DMS114 treated with DMSO at 0.1 percent for 48 hours (cell line): ENCODE data around the gene MARCHF5.
"Not testable (repeated sequence)": the region's sequence is repeated elsewhere in the genome, so short reads cannot be mapped to it uniquely, and the experiment has no call there.

ENCODE experiments used
- DNase-seq: peaks from one replicate; lab custom pipeline; 2025; ENCODE audit not compliant: unreplicated experiment; lab: John Stamatoyannopoulos, UW

MARCHF5 gene

DNA sequence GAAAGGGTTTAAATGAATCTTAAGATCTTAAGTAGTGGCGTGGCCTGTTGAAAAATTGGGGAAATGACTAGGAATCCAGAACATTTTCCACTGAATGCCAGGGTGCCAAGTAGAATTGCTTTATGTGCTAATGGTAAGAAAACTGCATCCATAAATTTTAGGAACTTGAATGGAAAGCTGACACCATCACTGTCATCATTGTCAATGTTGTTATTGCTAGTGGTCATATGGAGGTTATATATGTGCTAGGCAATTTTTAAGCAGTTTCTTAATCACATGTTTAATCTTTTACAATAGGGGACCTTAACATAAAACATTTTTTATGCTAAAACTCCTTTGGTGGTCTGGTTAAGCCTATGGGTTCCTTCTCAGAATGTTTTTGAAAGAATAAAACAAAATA is 13.1 kb downstream of the MARCHF5 start:
- DNase-seq: no peak

DNA sequence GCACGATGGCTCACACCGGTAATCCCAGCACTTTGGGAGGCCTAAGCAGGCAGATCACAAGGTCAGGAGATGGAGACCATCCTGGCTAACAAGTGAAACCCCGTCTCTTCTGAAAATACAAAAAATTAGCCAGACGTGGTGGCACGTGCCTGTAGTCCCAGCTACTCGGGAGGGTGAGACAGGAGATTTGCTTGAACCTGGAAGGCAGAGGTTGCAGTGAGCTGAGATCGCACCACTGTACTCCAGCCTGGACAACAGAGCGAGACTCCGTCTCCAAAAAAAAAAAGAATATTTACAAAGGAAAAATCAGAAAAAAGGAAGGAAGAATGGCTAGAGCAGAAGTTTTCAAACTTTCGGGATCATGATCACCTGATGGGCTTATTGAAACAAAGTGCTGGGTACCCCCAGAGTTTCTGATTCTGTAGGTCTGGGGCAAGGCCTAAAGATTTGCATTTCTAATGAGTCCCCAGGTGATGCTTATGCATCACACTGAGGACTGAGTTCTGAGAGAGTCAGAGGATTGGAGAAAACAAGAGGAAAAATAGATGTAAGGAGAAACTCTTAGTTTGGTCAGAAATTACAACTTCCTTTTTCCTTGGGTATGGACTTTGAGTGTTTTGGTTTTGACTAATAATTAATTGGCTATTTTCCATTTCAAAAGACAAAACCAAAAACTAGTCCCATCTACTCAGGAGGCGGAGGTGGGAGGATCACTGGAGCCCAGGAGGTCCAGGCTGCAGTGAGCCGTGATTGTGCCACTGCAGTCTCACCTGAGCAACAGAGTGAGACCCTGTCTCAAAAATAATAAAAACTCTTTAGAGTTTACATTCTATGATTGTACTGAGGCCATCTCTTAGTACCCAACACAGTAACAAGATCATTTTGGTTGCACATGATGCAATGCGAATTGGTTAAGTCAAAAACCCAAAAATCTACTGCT is 14.4 kb downstream of the MARCHF5 start:
- no peak for DNase-seq

DNA sequence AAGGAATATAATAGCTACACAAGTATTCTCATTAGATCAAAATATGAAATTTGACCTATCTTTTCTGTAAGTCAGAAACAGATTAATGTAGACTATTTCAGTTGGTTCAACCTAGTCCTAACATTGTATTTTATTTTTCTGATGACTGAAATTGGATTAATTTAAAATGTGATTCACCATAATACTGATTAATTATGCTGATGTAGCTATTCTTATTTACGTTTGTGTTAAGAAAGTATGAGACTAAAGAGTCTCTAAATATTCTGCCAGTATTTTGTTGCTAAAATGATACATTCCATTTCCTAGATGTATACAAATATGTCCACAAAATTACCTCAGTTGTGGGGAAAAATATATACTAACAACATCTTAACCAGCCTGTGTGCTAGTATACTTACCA is 18.3 kb downstream of the MARCHF5 start:
- no peak for DNase-seq

DNA sequence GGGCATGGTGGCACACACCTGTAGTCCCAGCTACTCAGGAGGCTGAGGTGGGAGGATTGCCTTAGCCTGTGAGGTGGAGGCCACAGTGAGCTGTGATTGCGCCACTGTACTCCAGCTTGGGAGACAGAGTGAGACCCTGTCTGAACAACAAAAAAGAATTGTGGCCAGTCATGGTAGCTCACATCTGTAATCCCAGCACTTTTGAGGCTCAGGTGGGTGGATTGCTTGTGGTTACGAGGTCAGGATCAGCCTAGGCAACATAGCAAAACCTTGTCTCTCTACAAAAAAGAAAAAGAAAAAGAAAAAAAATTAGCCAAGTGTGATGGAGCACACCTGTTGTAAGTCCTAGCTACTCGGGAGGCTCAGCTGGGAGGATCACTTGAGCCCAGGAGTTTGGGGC is 22.8 kb downstream of the MARCHF5 start:
- DNase-seq: no peak

DNA sequence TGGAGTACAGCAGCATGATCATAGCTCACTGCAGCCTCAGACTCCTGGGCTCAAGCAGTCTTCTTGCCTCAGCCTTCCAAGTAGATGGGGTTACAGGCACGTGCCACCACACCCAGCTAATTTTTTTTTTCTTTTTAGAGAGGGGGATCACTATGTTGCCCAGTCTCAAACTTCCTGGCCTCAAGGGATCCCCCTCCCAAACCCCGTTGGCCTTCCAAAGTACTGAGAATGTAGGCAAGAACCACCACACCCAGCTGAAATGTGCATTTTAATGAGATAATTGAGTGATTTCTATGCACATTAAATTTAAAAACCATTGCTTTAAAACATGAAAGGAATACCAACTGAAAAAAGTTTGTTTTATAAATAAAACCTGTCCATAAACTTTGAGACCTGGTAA is 25.6 kb downstream of the MARCHF5 start:
- DNase-seq: no peak

DNA sequence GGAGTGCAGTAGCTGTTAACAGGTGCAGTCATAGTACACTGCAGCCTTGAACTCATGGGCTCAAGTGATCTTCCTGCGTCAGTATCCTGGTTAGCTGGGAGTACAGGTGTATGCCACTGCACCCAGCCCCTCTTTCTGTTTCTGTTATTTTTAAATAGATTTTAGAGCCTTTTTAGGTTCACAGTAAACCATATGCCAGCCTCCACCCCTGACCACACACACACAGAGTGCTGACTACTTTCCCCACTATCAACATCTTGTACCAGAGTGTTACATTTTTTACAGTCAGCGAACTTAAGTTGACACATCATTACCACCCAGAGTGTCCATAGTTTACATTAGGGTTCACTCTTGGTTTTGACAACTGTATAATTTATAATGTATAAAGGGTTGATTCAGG is 32.1 kb downstream of the MARCHF5 start:
- DNase-seq: no peak

DNA sequence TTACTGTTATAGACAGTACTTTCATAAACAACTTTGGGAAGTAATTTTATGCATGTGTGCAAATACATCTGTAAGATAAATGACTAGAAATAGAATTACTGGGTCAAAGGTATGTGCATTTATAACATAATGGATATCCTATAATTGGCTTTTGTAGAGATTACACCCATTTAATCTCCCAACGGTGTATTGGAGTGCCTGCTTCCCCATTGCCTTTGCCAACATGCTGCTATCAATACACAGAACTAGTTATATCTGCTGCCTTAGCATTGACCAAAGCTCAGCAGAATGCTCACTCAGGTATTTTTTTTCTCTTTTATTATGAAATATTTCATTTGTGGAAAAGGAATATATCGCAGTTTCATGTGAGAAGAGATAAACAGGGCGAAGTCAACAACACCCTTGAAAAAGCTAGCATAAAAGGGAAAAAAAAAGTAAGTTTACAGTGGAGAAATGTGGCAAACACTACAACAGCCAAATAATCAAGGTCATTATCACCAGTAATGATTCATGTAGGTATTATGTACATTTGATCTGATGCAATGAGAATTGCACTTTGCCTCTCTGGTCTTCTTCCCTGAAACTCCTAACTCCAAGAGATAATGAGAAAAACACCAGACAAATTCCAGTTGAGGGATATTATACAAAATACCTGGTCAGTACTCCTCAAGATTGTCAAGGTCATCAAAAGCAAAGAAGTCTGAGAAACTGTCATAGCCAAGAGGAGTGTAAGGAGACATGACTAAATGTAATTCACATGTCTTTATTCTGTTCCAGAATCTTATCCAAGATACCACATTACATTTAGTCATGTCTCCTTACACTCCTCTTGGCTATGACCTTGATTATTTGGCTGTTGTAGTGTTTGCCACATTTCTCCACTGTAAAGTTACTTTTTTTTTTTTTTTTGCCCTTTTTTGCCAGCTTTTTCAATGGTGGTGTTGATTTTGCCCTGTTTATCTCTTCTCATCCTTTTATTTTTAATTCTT is 36.8 kb downstream of the MARCHF5 start:
- no peak for DNase-seq

DNA sequence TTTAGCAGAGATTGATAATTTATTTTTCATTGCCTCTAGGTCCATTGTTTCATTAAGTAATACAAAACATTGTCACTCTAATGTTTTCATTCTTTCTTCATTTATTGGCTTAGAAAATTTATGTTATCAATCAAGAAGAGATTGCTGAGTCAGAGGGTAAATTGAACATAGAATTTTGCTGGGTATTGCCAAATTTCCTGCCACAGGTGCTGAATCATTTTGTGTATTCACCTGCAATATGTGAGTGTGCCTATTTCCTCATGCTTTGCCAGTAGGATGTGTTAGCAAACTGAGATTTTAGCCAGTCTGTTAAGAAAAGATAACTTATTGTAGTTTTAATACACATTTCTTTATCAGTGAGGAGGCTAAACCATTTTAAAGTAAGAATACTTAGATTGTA is 38.0 kb downstream of the MARCHF5 start:
- DNase-seq: no peak

DNA sequence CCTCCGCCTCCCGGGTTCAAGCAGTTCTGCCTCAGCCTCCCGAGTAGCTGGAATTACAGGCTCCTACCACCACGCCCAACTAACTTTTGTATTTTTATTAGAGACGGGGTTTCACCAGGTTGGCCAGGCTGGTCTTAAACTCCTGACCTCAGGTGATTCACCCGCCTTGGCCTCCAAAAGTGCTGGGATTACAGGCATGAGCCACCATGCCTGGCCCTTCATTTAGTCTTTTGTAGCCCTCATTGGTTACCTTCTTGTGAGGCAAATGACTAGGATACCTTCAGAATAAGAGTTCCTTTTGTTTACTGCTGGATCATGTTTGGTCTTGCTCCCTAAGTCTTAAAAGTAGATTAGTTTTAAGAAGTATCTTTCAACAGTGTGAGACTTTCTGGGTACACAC is 39.0 kb downstream of the MARCHF5 start:
- DNase-seq: not testable (repeated sequence)

DNA sequence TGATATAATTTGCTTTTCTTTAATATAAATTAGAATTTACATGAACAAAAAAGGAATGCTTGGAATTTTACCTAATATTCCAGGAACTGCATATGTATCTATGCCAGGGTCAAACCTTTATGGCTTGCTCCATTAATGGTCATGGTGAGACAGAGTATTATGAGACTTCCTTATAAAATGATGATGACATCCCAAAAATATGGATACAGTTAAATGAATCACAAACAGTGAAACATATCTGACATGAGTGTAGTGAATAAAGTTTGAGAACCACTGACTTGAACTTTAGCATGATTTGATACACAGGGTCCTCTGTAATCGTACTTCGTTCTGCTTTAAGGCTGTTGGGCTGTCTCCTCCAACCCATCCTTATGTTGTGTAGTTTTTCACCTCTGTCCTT is 51.8 kb downstream of the MARCHF5 start:
- DNase-seq: no peak

DNA sequence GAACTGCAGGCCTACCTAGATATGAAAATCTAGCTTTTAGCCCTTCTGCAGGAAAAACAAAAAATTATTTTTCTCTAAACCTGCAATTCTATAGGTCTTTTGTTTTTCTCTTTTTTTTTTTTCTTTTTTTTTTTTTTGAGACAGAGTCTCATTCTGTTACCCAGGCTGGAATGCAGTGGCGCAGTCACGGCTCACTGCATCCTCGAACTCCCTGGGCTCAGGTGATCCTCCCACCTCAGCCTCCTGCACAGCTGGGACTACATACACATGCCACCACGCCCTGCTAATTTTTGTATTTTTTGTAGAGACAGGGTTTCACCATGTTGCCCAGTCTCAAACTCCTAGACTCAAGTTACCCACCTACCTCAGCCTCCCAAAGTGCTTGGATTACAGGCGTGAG is 54.6 kb downstream of the MARCHF5 start:
- not testable (repeated sequence) for DNase-seq

DNA sequence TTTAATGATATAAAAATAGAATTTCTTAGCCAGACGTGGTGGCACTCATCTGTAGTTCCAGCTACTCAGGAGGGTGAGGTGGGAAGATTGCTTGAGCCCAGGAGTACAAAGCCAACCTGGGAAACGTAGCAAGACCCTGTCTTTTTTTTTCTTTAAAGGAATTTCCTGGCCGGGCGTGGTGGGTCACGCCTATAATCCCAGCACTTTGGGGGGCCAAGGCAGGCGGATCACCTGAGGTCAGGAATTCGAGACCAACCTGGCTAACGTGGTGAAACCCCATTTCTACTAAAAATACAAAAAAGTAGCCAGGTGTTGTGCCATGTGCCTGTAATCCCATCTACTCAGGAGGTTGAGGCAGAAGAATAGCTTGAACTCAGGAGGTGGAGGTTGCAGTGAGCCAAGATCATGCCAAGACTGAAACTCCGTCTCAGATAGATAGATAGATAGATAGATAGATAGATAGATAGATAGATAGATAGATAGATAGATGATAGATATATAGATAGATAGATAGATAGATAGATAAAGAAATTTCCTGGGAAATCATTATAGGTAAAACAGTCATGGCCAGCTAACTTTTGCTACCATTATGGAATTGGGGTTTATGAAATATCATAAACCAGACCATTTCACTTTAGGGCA is 56.2 kb downstream of the MARCHF5 start:
- not testable (repeated sequence) for DNase-seq

DNA sequence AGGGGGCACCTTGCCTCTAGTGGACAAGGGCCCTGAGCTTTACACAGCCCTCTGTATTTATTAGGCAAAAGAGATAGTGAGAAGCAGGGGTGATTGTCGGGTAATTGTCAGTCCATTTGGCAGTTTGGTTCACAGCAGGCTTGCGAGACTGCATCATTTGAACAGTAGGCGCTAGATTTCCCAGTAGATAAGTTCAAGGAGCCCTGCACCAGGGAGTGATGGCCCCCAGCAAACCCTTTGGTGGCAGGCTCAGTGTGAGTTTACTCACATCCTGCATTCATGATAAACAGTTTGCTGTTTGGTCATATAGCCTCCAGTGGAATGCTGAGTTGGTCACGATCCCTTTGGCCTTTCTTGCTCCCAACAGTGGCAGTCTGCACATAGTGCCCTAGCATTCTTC is 59.4 kb downstream of the MARCHF5 start:
- no peak for DNase-seq

DNA sequence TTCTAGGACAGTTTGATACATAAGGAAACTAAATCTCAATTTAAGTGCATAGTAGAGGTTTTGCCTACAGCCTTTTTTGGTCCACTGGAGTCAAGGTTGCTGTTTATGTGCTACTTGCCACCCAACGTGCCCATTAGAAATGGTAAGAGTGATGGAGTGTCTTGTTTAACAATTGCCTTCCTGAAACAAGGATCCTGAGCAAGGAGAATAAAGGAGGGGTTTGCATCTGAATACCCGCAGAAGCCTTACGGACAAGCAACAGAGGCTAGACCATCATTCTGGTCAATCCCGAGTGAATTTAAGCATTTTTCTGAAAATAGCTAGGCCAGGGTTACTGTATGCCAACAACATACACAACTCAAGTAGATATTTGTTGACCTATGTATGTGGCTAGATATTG is 63.6 kb downstream of the MARCHF5 start:
- DNase-seq: no peak

DNA sequence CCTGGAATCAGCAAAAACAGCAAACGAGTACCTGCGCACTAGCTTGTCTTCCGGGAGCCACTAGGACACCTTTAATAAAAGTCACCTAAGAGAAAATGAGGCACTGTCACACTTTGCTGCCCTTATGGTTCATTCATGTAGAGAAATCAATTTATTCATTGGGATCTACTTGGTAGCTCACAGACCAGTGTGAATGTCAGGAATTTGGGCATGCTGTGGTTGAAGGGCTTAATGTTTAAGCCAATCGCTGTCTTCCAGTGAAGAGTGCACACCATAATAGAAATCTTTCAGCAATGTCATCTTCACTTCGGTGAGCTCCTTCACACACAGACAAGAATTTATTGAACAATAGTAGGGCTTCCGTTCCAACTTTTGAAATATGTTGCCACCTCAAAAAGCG is 65.1 kb downstream of the MARCHF5 start:
- no peak for DNase-seq

DNA sequence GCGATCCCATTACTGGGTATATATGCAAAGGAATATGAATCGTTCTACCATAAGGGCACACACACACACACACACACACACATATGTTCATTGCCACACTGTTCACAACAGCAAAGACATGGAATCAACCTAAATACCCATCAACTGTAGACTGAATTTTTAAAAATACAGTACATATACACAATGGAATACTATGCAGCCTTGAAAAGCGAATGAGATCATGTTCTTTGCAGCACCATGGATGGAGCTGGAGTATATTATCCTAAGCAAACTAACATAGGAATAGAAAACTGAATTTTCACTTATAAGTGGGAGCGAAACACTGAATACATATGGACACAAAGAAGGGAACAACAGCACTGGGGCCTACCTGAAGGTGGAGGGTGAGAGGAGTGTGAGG is 72.5 kb downstream of the MARCHF5 start:
- no peak for DNase-seq

DNA sequence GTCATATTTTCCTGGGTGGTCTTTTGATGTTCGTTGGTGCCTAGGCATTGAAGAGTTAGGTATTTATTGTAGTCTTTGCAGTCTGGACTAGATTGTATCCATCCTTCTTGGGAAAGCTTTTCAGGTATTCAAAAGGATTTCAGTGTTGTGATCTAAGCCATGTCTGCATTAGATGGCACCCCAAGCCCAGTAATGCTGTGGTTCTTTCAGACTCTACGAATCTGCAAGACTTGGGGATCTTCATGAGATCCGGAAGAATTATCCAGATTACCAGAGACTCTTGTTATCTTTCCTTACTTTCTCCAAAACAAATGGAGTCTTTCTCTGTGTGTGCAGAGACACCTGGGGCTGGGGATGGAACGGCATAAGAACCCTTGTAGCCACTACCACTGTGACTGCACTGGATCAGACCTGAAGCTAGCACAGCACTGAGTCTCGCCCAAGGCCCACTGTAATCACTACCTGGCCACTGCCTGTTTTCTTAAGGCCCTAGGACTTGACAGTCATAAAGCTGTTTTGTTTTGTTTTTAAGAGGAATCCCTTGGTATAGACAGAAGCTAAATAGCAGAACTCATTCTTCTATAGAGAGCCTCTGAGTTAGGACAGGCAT is 75.5 kb downstream of the MARCHF5 start:
- DNase-seq: no peak

DNA sequence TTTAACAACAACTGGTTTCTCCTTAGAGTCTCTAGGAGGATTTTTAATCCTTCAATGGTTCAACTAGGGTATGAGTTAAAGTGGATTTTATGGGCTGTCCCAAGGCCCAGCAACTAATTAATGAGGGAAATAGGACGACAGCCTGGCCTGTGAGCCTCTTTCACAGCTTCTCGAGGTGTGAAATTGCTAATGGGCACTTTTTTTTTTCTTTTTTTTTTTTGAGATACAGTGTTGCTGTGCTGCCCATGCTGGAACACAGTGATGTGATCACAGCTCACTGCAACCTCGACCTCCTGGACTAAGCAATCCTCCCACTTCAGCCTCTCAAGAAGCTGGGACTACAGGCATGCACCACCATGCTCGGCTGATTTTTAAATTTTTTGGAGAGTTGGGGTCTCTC is 87.0 kb downstream of the MARCHF5 start:
- no peak for DNase-seq

DNA sequence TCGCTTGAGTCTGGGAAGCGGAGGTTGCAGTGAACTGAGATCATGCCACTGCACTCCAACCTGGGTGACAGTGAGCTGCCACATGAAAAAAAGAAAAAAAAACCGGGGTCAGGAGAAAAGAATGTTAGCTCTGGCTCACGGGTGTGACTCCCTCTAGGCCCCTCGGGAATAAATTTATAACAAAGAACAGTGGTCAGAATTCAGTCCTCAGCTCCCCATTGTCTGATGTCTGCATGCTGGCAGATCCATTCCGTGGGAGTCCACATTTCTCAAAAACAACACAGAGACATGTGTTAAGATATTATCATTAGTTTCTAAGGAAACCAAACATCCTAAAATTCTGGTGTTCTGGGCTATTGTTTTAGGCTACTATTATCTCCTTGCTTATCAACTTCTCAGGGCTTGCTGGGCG is 90.6 kb downstream of the MARCHF5 start:
- DNase-seq: no peak

DNA sequence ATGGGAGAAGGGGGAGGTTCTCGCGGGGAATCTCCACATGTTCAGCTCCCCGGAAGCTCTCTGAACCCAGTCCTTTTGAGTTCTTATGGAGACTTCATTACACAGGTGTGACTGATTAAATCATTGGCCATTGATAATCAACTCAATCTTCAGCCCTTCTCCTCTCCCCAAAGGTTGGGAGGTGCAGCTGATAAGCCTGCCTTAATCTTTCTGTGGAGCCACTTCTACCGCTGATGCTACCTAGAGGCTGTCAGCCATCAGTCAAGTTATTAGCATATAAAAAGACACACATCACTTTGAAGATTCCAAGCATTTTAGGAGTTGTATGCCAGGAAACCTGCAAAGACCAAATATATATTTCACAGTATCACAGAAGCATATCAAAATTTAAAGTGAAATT is 91.7 kb downstream of the MARCHF5 start:
- no peak for DNase-seq

DNA sequence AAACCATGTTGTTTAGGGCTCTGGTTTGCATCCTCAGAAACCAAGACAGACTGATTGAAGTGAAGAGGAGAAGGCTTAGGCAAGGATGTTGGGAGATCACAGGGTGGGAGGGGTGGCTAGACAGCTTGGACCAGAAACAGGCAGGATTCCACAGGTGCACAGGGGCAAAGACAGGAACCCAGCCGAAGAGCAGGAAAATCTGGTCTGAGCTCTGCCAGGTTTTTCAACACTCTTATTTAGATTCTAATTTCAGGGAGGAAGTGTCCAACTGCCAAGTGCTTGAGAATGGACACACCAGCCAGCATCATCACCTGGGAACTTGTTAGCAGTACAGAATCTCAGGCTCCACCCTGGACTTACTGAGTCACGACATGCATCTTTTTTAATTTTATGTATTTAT is 93.8 kb downstream of the MARCHF5 start:
- DNase-seq: no peak
